ENCODE data around the gene GALNT17.

The GALNT17 gene

GRCh38 chr7:71345117-71345884 is 213.4 kb downstream of the GALNT17 start:
- no peak for DNase-seq

- DNase-seq = no peak
Measured at GRCh38 chr7:71348821-71349681, 217.1 kb downstream of the GALNT17 start.

- no peak for DNase-seq
Measured at GRCh38 chr7:71349682-71350481, 217.9 kb downstream of the GALNT17 start.

GRCh38 chr7:71350680-71351079 is 218.7 kb downstream of the GALNT17 start:
- no peak for DNase-seq

GRCh38 chr7:71354716-71355115 is 222.8 kb downstream of the GALNT17 start:
- DNase-seq = no peak

GRCh38 chr7:71361451-71362032 is 229.6 kb downstream of the GALNT17 start:
- DNase-seq = no peak

GRCh38 chr7:71362240-71362639 is 230.3 kb downstream of the GALNT17 start:
- no peak for DNase-seq

GRCh38 chr7:71363223-71363622 is 231.3 kb downstream of the GALNT17 start:
- no peak for DNase-seq

- DNase-seq = no peak
Measured at GRCh38 chr7:71363627-71364026, 231.7 kb downstream of the GALNT17 start.

- DNase-seq = no peak
Measured at GRCh38 chr7:71364551-71364950, 232.6 kb downstream of the GALNT17 start.

- DNase-seq = no peak
Measured at GRCh38 chr7:71372991-71373390, 241.0 kb downstream of the GALNT17 start.

GRCh38 chr7:71377062-71377461 is 245.1 kb downstream of the GALNT17 start:
- no peak for DNase-seq

GRCh38 chr7:71377469-71377868 is 245.5 kb downstream of the GALNT17 start:
- DNase-seq = no peak

- DNase-seq = no peak
Measured at GRCh38 chr7:71384094-71384493, 252.2 kb downstream of the GALNT17 start.

GRCh38 chr7:71385330-71385729 is 253.4 kb downstream of the GALNT17 start:
- DNase-seq = no peak

GRCh38 chr7:71386152-71386785 is 254.3 kb downstream of the GALNT17 start:
- no peak for DNase-seq

GRCh38 chr7:71388181-71388580 is 256.2 kb downstream of the GALNT17 start:
- DNase-seq = no peak

- no peak for DNase-seq
Measured at GRCh38 chr7:71389976-71390375, 258.0 kb downstream of the GALNT17 start.

GRCh38 chr7:71393661-71394060 is 261.7 kb downstream of the GALNT17 start:
- DNase-seq = no peak

GRCh38 chr7:71402684-71403083 is 270.7 kb downstream of the GALNT17 start:
- no peak for DNase-seq

GRCh38 chr7:71403202-71403946 is 271.4 kb downstream of the GALNT17 start:
- DNase-seq = no peak

All from NCI-H1092 treated with DMSO at 0.1 percent for 48 hours (cell line).